ENCODE data around the gene JARID2.

JARID2 gene

GRCh38 chr6:15259766-15260098 is 13.9 kb downstream of the JARID2 start (continued):
- no peak for TF ChIP-seq ZNF549 (tag by site-specific recombination; IDR thresholded peaks at IDR 0.05)
- no peak for TF ChIP-seq ZNF501 (tag by site-specific recombination; IDR thresholded peaks at IDR 0.05)

- Histone ChIP-seq H3K9me3 (ENCODE audit: control insufficient read depth, insufficient read depth, low read depth, low read length) (no peaks in the 10 kb centered on the region), H3K36me3 (ENCODE audit: control insufficient read depth in 2 of 2, insufficient read depth in 1 of 2, low read length in 2 of 2) (no peaks in the 10 kb centered on the region; a peak in 1 of 3 replicates), H3K27ac (ENCODE audit: extremely low read depth, low read depth, low read length) (peak overlapping the region; percentile 56), H3K4me3 (ENCODE audit: low read depth, low read length) (no peak overlapping the region), H3K4me1 (ENCODE audit: control insufficient read depth, insufficient read depth, low read length) (peaks cover 64% of the 10 kb centered on the region)
- POLR2A ChIA-PET: interaction anchor here (0.9 to 1.1 kb wide), 2 partner anchors 11 to 139 kb away, joined by 3 to 12 read pairs; no protein-coding TSS in a partner anchor
- CTCF ChIA-PET: interaction anchor here (0.7 to 1.4 kb wide), 4 partner anchors 24 to 204 kb away, joined by 3 to 8 read pairs (median 5); no protein-coding TSS in a partner anchor
- TF ChIP-seq TCF7L2 (IDR thresholded peaks at IDR 0.05; ENCODE audit: borderline replicate concordance, low read depth, low read length) (peak; percentile 80; the same call in 1 of the 2 replicates), GFI1B (tag by site-specific recombination; IDR thresholded peaks at IDR 0.05) (peak; percentile 54), EGR2 (tag by site-specific recombination; IDR thresholded peaks at IDR 0.05; ENCODE audit: low read depth) (no peak), ZNF610 (tag by site-specific recombination; IDR thresholded peaks at IDR 0.05; ENCODE audit: borderline replicate concordance) (peak; percentile 60; the same call in 1 of the 2 replicates), IKZF3 (tag by site-specific recombination; IDR thresholded peaks at IDR 0.05) (peak; percentile 53), ZBTB44 (tag by site-specific recombination; IDR thresholded peaks at IDR 0.05) (peak; percentile 93), PRDM6 (tag by site-specific recombination; IDR thresholded peaks at IDR 0.05) (peak; percentile 100), WT1 (tag by site-specific recombination; IDR thresholded peaks at IDR 0.05) (peak; percentile 89), ZNF629 (tag by site-specific recombination; IDR thresholded peaks at IDR 0.05) (no peak), PRDM4 (tag by site-specific recombination; IDR thresholded peaks at IDR 0.05) (peak; percentile 30), MZF1 (tag by site-specific recombination; IDR thresholded peaks at IDR 0.05; ENCODE audit: borderline replicate concordance) (peak; percentile 15; the same call in 1 of the 2 replicates), ZNF623 (tag by site-specific recombination; IDR thresholded peaks at IDR 0.05) (no peak), ZNF398 (tag by site-specific recombination; IDR thresholded peaks at IDR 0.05) (no peak), SCRT1 (tag by site-specific recombination; IDR thresholded peaks at IDR 0.05; ENCODE audit: borderline replicate concordance) (no peak), ZNF18 (tag by site-specific recombination; IDR thresholded peaks at IDR 0.05) (peak; percentile 48; the same call in 1 of the 2 replicates), ZNF843 (tag by site-specific recombination; IDR thresholded peaks at IDR 0.05) (peak; percentile 91), PRDM10 (tag by site-specific recombination; IDR thresholded peaks at IDR 0.05) (peak; percentile 64; the same call in 1 of the 2 replicates), KLF7 (tag by site-specific recombination; IDR thresholded peaks at IDR 0.05; ENCODE audit: borderline replicate concordance) (0 out of 2 replicates have a peak, but pooled peaks have one; percentile 30), ZXDB (tag by site-specific recombination; IDR thresholded peaks at IDR 0.05) (peak; percentile 83), SP7 (tag by site-specific recombination; IDR thresholded peaks at IDR 0.05) (0 out of 2 replicates have a peak, but pooled peaks have one; percentile 17)
These were observed 14.4 kb downstream of the JARID2 start for GRCh38 chr6:15260099-15260821.
